DOHH2 (cell line): ENCODE data around the gene GSTT2.

ENCODE experiments used
- H3F3A ChIP-seq: fragments of 200-600 bp; sonication (generic), shearing (Covaris generic); 2 replicates; pipeline ENCODE4 v1.6.0; 2016; ENCODE audit warnings: antibody characterized with exemption, mild to moderate bottlenecking; ENCODE audit not compliant: control insufficient read depth, insufficient read depth
- H3K27ac ChIP-seq: fragments of 200-600 bp; sonication (generic); 2 replicates; pipeline ENCODE4 v1.5.1; 2014; ENCODE audit warnings: low read depth, mild to moderate bottlenecking, low read length, moderate library complexity
- H3K27me3 ChIP-seq: fragments of 200-600 bp; sonication (generic); 2 replicates; pipeline ENCODE4 v1.6.1; 2014; ENCODE audit warnings: mild to moderate bottlenecking, low read length, mixed read lengths; ENCODE audit not compliant: control insufficient read depth
- H3K36me3 ChIP-seq: fragments of 200-600 bp; sonication (generic); 2 replicates; pipeline ENCODE4 v1.6.1; 2014; ENCODE audit warnings: mild to moderate bottlenecking, low read length, moderate library complexity, mixed read lengths; ENCODE audit not compliant: control insufficient read depth
- H3K4me1 ChIP-seq: fragments of 200-600 bp; sonication (generic); 2 replicates; pipeline ENCODE4 v1.6.1; 2014; ENCODE audit warnings: mild to moderate bottlenecking, low read length, mixed read lengths; ENCODE audit not compliant: control insufficient read depth
- H3K4me2 ChIP-seq: fragments of 200-600 bp; sonication (generic); 2 replicates; pipeline ENCODE4 v1.6.0; 2014; ENCODE audit warnings: mild to moderate bottlenecking, low read length, moderate library complexity
- H3K4me3 ChIP-seq: fragments of 200-600 bp; sonication (generic); 2 replicates; pipeline ENCODE4 v1.5.1; 2014; ENCODE audit warnings: mild to moderate bottlenecking, low read length, mixed read lengths
- H3K79me2 ChIP-seq: fragments of 200-600 bp; sonication (generic); 2 replicates; pipeline ENCODE4 v1.6.1; 2014; ENCODE audit warnings: mild to moderate bottlenecking, low read length, mixed read lengths; ENCODE audit not compliant: control insufficient read depth
- H3K9me2 ChIP-seq: fragments of 200-600 bp; sonication (generic); replicated peaks from 2 replicates; pipeline ENCODE4 v1.6.1; 2014; ENCODE audit warnings: mild to moderate bottlenecking, low read length, mixed read lengths; ENCODE audit not compliant: control insufficient read depth
- H3K9me3 ChIP-seq: fragments of 200-600 bp; sonication (generic); 2 replicates; pipeline ENCODE4 v1.6.1; 2014; ENCODE audit warnings: antibody characterized with exemption, low read length, mixed read lengths; ENCODE audit not compliant: control insufficient read depth, insufficient read depth
- H4K20me1 ChIP-seq: fragments of 200-600 bp; sonication (generic); 2 replicates; pipeline ENCODE4 v1.6.0; 2014; ENCODE audit warnings: low read depth, mild to moderate bottlenecking, antibody characterized with exemption, low read length, moderate library complexity; ENCODE audit not compliant: control insufficient read depth, insufficient read depth
- CTCF ChIP-seq: fragments of 200-600 bp; sonication (generic); IDR thresholded peaks from one replicate; pipeline ENCODE4 v1.5.1; 2014; ENCODE audit warnings: antibody characterized with exemption, mild to moderate bottlenecking, low read depth, low read length; ENCODE audit not compliant: poor library complexity, severe bottlenecking
- EZH2phosphoT487 ChIP-seq: fragments of 200-600 bp; sonication (generic); IDR thresholded peaks from 2 replicates; pipeline ENCODE4 v1.6.1; 2017; ENCODE audit warnings: borderline replicate concordance, mild to moderate bottlenecking, antibody characterized with exemption, low read length, moderate library complexity, mixed read lengths

GSTT2 gene

GRCh38 chr22:24006207-24006913 lies 26.4 kb downstream of the GSTT2 start:
- no peaks in the 10 kb centered on the region for H3K9me2 ChIP-seq
- H4K20me1 ChIP-seq = no peaks in the 10 kb centered on the region
- H3K27me3 ChIP-seq = 0 out of 2 replicates have a peak, but pooled peaks cover 3% of the 10 kb centered on the region
- peaks cover 1% of the 10 kb centered on the region for H3K79me2 ChIP-seq
- H3K4me2 ChIP-seq = no peak overlapping the region
- no peaks in the 10 kb centered on the region for H3F3A ChIP-seq
- TF ChIP-seq CTCF = no peak
- TF ChIP-seq EZH2phosphoT487 = no peak
- no peak overlapping the region for H3K4me3 ChIP-seq
- H3K9me3 ChIP-seq = peaks cover 6% of the 10 kb centered on the region; the same call in 1 of the 2 replicates
- no peaks in the 10 kb centered on the region for H3K4me1 ChIP-seq
- no peaks in the 10 kb centered on the region for H3K36me3 ChIP-seq
- no peak overlapping the region for H3K27ac ChIP-seq

GRCh38 chr22:24006914-24007214 lies 26.9 kb downstream of the GSTT2 start:
- Histone ChIP-seq H3K27ac (no peak overlapping the region), H3K27me3 (0 out of 2 replicates have a peak, but pooled peaks cover 3% of the 10 kb centered on the region), H3F3A (no peaks in the 10 kb centered on the region), H3K4me3 (no peak overlapping the region), H3K4me2 (no peak overlapping the region), H3K79me2 (peaks cover 7% of the 10 kb centered on the region), H3K4me1 (no peaks in the 10 kb centered on the region), H4K20me1 (no peaks in the 10 kb centered on the region), H3K36me3 (no peaks in the 10 kb centered on the region), H3K9me2 (no peaks in the 10 kb centered on the region), H3K9me3 (peaks cover 6% of the 10 kb centered on the region; the same call in 1 of the 2 replicates)
- TF ChIP-seq EZH2phosphoT487 (no peak), CTCF (no peak)

GRCh38 chr22:24007253-24008021 lies 27.5 kb downstream of the GSTT2 start:
- Histone ChIP-seq H3K79me2 (peaks cover 12% of the 10 kb centered on the region), H3K4me1 (peaks cover 3% of the 10 kb centered on the region), H3F3A (no peaks in the 10 kb centered on the region), H3K4me2 (no peak overlapping the region), H3K9me2 (no peaks in the 10 kb centered on the region), H3K27ac (no peak overlapping the region), H3K4me3 (no peak overlapping the region), H3K9me3 (peaks cover 6% of the 10 kb centered on the region; the same call in 1 of the 2 replicates), H3K36me3 (no peaks in the 10 kb centered on the region), H3K27me3 (no peaks in the 10 kb centered on the region), H4K20me1 (no peaks in the 10 kb centered on the region)
- TF ChIP-seq CTCF = no peak
